Endometrium (tissue), 2 donors: Measurements from ENCODE around the gene DNASE2.
"Not testable (repeated sequence)": the region's sequence is repeated elsewhere in the genome, so short reads cannot be mapped to it uniquely, and the experiment has no call there.

ENCODE experiments used
- FAIRE-seq: peaks from 2 replicates; lab custom pipeline; 2012; peaks lifted over from hg19 to GRCh38; lab: Jason Lieb, UNC
- donor health status: control.
- donor health status: control.

Gene DNASE2

GRCh38 chr19:12881172-12881808 is at the start of gene DNASE2:
Gene DNASE2 (minus strand): TSS chr19:12881449. CDS start chr19:12881375, 74 bp downstream.
- peak; percentile 77 for FAIRE-seq

- no peak for FAIRE-seq
Observed at GRCh38 chr19:12930002-12930645, 48.9 kb upstream of the DNASE2 start.

- no peak for FAIRE-seq
Observed at GRCh38 chr19:12924621-12925310, 43.5 kb upstream of the DNASE2 start.

- no peak for FAIRE-seq
Observed at GRCh38 chr19:12922959-12923358, 41.7 kb upstream of the DNASE2 start.

GRCh38 chr19:12921047-12921446 is 39.8 kb upstream of the DNASE2 start:
- no peak for FAIRE-seq

- no peak for FAIRE-seq
Observed at GRCh38 chr19:12918253-12918652, 37.0 kb upstream of the DNASE2 start.

GRCh38 chr19:12915860-12916259 is 34.6 kb upstream of the DNASE2 start:
- not testable (repeated sequence) for FAIRE-seq

- FAIRE-seq, result no peak
Observed at GRCh38 chr19:12913851-12914690, 32.8 kb upstream of the DNASE2 start.

GRCh38 chr19:12913011-12913561 is 31.8 kb upstream of the DNASE2 start:
- FAIRE-seq, result no peak

- FAIRE-seq, result no peak
Observed at GRCh38 chr19:12912571-12912970, 31.3 kb upstream of the DNASE2 start.

GRCh38 chr19:12907166-12907565 is 25.9 kb upstream of the DNASE2 start:
- FAIRE-seq, result no peak

GRCh38 chr19:12899891-12900518 is 18.8 kb upstream of the DNASE2 start:
- FAIRE-seq, result no peak

- FAIRE-seq, result no peak
Observed at GRCh38 chr19:12896460-12896859, 15.2 kb upstream of the DNASE2 start.

GRCh38 chr19:12893582-12893981 is 12.3 kb upstream of the DNASE2 start:
- FAIRE-seq, result no peak

GRCh38 chr19:12891553-12892021 is 10.3 kb upstream of the DNASE2 start:
- FAIRE-seq, result no peak

- peak; percentile 99 for FAIRE-seq
Observed at GRCh38 chr19:12890787-12891552, 9.7 kb upstream of the DNASE2 start, which contains the start of gene GCDH. Gene GCDH (plus strand): TSS chr19:12891160. CDS start chr19:12891305, 145 bp downstream.

- FAIRE-seq, result not testable (repeated sequence)
Observed at GRCh38 chr19:12890299-12890786, 9.1 kb upstream of the DNASE2 start.

GRCh38 chr19:12888006-12888603 is 6.9 kb upstream of the DNASE2 start:
- no peak for FAIRE-seq

GRCh38 chr19:12886969-12887747 is 5.9 kb upstream of the DNASE2 start, which contains the start of gene KLF1:
Gene KLF1 (minus strand): TSS chr19:12887201. CDS start chr19:12887140, 61 bp downstream.
- no peak for FAIRE-seq
